Peyer's patch (tissue), 4 donors: ENCODE measurements around the gene DNAJC6.

Experiments
- POLR2A ChIP-seq, 2 donors: fragments of 450-650 bp; IDR thresholded peaks; one replicate each; pipeline ENCODE4 v1.5.1; 2017; ENCODE audit warnings: antibody characterized with exemption in 2 of 2, mild to moderate bottlenecking in 2 of 2, moderate library complexity in 2 of 2
- TF ChIP-seq, protein P1 (sequence below), 6 experiments: fragments of 450-650 bp in 4 of 6; fragments of 200-600 bp in 2 of 6; sonication (generic) in 1 of 6; IDR thresholded peaks; one replicate each; pipeline ENCODE4 v1.5.1; 2017 to 2019; ENCODE audit warnings: antibody characterized with exemption in 6 of 6, mild to moderate bottlenecking in 3 of 6, moderate library complexity in 1 of 6

GRCh38 chr1:65263286-65263685 lies 46.1 kb upstream of the DNAJC6 start:
- TF ChIP-seq, protein P1, sequence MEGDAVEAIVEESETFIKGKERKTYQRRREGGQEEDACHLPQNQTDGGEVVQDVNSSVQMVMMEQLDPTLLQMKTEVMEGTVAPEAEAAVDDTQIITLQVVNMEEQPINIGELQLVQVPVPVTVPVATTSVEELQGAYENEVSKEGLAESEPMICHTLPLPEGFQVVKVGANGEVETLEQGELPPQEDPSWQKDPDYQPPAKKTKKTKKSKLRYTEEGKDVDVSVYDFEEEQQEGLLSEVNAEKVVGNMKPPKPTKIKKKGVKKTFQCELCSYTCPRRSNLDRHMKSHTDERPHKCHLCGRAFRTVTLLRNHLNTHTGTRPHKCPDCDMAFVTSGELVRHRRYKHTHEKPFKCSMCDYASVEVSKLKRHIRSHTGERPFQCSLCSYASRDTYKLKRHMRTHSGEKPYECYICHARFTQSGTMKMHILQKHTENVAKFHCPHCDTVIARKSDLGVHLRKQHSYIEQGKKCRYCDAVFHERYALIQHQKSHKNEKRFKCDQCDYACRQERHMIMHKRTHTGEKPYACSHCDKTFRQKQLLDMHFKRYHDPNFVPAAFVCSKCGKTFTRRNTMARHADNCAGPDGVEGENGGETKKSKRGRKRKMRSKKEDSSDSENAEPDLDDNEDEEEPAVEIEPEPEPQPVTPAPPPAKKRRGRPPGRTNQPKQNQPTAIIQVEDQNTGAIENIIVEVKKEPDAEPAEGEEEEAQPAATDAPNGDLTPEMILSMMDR (IDR thresholded peaks at IDR 0.05): no peak
- no peak for TF ChIP-seq POLR2A (IDR thresholded peaks at IDR 0.05)
